DMS79 (cell line): ENCODE results near the gene XYLT1.

Experiments
- DNase-seq: peaks from one replicate; lab custom pipeline; 2025; lab: John Stamatoyannopoulos, UW

XYLT1 gene

GRCh38 chr16:17372386-17372785 is 98.4 kb downstream of the XYLT1 start:
- DNase-seq: no peak

- no peak for DNase-seq
Measured at GRCh38 chr16:17371299-17371698, 99.5 kb downstream of the XYLT1 start.

- DNase-seq: no peak
Measured at GRCh38 chr16:17370731-17371285, 100.0 kb downstream of the XYLT1 start.

GRCh38 chr16:17370223-17370707 is 100.5 kb downstream of the XYLT1 start:
- DNase-seq: no peak

DNA sequence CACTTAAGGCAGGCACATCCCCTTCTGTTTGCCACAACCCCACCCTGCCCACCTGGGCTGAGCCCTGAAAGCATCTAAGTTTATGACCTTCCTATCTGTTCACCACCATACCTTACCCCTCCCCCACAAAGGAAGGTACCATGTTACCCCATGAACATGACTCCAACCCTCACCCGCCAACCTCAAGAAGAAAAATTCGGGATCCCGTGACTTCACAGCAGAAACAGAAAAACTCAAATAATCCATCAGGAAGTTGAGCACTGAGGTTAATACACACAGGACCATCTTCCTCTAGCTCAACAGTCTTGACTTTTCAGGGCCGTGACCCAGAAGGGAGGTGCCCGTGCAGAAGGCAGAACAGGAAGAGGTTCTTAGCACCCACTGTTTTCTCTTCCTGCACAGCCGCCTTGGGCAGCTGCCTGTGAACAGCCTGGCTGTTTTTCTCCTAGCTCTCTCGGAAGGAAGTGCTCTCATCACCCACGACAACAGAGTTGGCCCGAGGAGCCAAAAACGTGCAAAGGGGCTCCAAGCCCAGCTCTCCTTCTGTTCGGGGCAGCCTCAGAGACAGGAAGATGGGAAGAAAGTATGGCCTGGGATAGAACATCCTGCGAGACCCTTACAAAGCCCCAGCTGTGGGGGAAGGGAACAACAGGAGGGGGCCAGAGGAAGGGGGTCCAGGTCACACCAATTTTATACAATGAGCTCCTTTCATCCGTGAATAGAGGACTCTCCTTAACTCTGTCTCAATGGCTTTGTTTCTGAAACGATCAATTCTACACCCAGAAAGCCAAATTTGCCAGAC is 101.1 kb downstream of the XYLT1 start:
- DNase-seq: no peak

- DNase-seq: no peak
Measured at GRCh38 chr16:17368951-17369350, 101.8 kb downstream of the XYLT1 start.

DNA sequence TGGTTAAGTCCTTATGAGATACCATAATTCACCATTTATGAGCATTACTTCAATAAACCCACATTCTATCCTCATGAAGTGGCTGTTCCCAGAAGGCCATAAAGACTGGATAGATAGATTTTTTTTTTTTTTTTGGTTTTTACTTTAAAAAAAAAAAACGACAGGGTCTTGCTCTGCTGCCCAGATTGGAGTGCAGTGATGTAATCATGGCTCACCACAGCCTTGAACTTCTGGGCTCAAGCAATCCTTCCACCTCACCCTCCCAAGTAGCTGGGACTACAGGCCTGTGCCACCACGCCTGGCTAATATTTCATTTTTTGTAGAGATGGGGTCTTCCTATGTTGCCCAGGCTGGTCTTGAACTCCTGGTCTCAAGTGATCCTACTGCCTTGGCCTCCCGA is 102.3 kb downstream of the XYLT1 start:
- DNase-seq: no peak

DNA sequence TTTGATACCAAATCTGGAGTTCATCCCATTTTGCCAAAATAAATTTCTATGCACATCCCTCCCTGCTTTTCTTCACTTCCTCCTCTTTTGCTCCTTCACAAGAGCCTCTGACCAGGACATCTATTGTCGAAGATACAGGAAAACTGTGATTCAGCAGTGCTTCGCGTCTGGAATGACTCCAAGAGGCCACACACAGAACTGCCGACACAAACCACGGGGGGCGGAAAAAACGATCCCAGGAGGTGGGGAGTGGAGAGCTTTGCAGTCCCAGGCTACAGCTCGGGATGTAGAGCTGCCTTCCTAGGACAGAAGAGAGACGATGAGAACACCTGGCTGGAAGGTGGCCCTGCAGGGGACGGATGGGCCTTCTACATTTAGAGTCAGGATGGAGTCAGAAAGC is 102.8 kb downstream of the XYLT1 start:
- no peak for DNase-seq

DNA sequence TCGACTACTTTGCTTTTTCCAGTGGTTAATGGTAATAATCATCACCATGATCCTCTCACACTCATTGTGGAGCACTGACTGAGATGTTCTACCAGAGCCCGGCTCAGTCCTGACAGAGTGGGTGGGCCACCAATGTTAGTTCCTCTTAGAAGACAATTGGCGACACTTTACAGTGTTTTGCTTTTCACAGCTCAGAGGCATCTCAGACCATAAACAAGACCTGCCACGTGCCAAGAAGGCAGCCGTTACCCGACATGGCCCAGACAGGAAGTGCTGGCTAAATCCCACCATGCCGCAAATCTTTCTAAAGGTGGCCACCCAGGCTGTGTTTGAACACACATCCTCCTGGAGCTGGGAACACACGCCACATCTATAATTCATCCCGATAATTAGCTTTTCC is 103.7 kb downstream of the XYLT1 start:
- DNase-seq: no peak

- DNase-seq: no peak
Measured at GRCh38 chr16:17366299-17366961, 104.3 kb downstream of the XYLT1 start.

- no peak for DNase-seq
Measured at GRCh38 chr16:17365591-17366298, 105.0 kb downstream of the XYLT1 start.

DNA sequence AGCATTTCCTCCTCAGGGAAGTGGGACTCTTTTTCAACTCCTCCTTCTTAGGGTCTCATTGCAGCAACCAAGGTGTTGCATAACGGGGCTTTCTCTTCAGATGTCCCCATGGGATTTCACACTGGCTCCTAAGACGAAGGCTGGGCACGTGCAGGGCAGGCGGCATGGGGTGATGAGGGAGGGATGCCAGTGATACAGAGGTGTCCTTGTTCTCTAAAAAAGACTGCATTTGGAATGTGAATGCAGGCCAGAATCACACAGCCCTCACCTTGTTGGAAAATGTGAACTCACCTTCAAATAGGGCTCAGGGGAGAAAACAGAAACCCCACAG is 105.6 kb downstream of the XYLT1 start:
- DNase-seq: no peak

DNA sequence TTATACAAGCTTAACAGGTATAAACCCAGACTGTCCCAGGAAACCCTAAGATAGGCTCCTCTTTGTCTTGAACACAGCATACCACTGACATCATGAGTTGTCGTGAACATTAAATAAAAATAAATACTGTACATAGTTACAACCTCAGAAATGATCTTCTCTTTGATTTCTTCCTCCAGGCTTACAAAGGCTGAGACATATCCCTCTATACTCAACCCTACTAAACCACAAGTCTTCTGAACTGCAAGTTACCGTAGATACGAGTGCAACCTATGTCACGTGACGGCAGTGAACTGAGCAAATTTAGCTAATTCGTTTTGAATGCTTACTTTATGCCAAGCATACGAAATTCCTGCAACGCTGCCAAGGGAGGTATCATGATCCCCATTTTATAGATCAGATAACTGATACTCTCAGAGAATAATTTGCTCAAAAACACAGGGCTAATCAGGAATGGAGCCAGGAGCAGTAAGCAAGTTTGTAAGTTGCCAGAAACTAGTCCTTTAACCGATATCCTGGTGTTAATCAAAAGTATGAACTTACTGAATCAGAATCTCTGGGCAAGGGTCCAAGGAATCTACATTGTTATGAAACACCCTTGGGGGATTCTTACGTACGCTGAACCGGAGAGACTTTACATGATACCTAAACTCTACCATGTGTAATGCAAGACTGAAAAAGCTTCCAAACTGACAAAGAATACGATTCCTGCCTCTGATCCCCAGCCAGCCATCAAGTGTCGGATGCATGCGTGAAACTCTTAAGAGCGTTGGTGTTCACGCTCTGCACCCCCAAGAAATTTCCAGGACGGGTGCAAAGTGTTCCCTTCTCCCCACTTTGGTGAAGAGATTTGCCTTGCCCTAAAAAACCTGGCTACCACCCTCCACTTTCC is 106.2 kb downstream of the XYLT1 start:
- peak; percentile 58 for DNase-seq

DNA sequence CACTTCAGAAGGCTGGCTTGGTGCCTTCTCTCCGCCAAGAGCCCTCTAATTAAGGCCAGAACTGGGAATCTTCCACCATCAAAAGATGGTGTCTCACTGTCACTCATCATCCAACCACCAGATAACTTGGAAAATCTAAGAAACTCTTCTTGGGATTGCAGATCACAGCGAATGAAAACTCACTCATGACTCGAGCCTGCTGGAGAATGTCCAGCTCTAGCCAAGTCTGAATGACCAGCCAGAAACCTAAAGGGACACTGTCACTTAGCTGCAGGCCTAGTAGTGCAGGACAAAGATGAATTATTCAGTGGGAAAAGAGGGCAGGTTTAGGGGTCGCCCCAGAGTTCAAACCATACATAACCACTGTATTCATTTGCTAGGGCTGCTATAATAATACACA is 107.8 kb downstream of the XYLT1 start:
- DNase-seq: no peak

DNA sequence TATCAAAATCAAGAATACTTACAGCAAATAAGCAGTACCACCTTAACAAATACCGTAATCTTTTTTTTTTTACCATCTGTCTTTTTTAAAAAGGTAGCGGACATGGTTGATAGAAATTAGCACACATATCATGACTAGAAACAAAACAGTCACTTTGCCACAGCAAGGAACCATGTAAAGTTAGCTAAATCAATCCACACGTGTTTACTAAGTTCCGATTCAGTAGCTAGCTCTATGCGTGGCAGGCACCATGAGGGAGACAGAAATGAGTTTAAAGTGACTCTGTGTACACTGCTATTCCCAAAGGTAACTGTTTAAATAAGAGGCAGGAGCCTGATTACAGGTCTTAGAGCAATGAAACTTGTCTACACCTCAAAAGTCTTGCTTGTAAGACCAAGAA is 108.6 kb downstream of the XYLT1 start:
- peak; percentile 82 for DNase-seq

DNA sequence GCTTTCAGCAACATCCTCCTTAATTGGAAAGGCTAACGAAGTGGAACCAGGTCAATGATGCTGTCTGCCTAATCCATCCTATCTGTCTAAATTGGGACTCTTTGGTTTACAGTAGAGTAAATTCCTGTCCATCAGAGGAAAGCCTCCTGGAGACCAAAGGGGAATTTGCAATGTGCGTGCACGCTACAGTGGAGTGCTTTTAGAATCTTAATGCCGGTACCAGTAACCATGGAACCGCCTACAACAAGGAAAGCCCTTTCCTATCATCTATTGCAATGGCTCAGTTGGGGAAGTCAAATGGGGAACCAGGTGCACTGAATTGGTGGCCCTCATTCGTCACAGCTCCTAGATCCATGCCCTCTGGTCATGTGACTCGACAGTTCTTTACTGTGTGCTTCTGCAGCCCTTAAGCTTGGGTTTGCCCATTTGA is 110.1 kb downstream of the XYLT1 start:
- DNase-seq: no peak

DNA sequence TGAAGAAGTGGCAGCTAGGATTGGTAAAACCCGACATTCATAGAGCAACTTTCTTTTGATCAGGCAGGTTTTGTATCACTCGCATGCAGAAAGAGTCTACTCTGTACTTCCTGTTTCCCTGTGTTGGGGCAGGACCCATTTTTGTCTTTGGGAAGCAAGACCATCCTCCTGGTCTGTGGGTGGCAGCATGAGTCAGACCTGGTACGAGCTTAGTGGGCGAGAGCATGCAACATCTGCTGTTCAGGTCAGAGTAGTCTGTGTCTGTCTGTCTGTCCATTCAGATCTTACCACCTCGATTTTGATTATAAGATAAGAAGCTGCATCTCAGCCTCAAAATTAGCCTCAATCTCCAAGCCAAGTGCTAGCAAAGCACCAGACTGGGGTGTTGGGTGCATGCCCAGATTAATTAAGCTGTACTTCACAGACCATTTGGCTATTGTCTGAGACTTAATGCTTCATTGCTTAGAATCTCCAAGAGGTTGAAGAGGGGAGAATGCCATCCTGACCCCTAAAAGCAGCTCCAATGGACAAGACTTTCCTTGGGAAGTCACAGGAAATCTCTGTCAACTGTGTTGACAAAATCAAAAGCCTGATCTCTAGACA is 110.9 kb downstream of the XYLT1 start:
- peak; percentile 82 for DNase-seq

- DNase-seq: no peak
Measured at GRCh38 chr16:17358846-17359245, 111.9 kb downstream of the XYLT1 start.

DNA sequence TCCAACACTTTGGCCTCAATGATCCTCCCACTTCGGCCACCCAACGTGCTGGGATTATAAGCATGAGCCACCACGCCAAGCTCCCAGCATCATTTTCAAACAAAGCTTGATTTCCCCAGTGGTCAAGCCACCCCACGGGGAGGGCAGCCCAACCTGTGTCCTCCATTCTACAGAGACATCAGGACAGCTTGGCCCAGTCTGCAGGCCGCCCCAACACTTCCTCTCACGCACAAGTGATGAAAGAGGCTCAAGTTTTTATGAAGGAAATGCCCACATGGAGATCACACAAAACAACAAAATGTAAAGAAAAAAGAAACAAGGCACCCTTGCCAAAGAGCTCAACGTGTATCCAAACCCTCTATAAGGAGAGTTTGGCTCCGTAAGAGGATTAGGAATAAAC is 112.4 kb downstream of the XYLT1 start:
- no peak for DNase-seq

GRCh38 chr16:17357307-17358062 is 113.3 kb downstream of the XYLT1 start:
- DNase-seq: no peak
